HepG2 (cell line): ENCODE results near the gene ACTR1A. TPM values are rescaled to one million over a fixed set of nuclear protein-coding genes. Genes with fewer than 3 reads are reported as not detected.

Experiments used
- ATAC-seq: fragments of 200-7000 bp; cut with Tn5 transposase; 3 replicates; pipeline ENCODE4 v1.9.1; 2020; ENCODE audit warnings: mild to moderate bottlenecking, moderate library complexity
- BruUV-seq: library from RNA; stranded (reverse); fragments of 400-500 nt; replicated peaks from 2 replicates; lab custom pipeline; 2021; lab: Mats Ljungman, UMichigan
- CTCF ChIA-PET: fragments of 300-600 bp; formaldehyde crosslinking; extraction: SDS; loops from one replicate; lab custom pipeline; 2021; ENCODE audit warnings: low total read pairs, inconsistent platforms, low intra/inter-chr PET ratio; lab: Yijun Ruan, JAX
- POLR2A ChIA-PET: fragments of 350-600 bp; sonication (Branson Sonifier 250); formaldehyde crosslinking; loops from one replicate; lab custom pipeline; 2020; ENCODE audit warnings: antibody characterized with exemption, inconsistent platforms; lab: Yijun Ruan, JAX
- DNase-seq: peaks from one replicate; pipeline ENCODE4 v3.0.0-alpha.2; 2015; ENCODE audit warnings: low spot score
- FAIRE-seq: peaks from 3 replicates; lab custom pipeline; 2011; peaks lifted over from hg19 to GRCh38; lab: Jason Lieb, UNC
- H2AFZ ChIP-seq: one replicate; pipeline ENCODE4 v1.6.1; 2011; ENCODE audit warnings: low read length, inconsistent platforms
- H3K27ac ChIP-seq: fragments of 300-600 bp; 3 replicates; pipeline ENCODE4 v1.8.0; 2011; ENCODE audit warnings: mixed run types, mild to moderate bottlenecking, mixed read lengths, low read length, inconsistent platforms; ENCODE audit not compliant: insufficient read depth; ENCODE audit errors: extremely low read length
- H3K27me3 ChIP-seq, 2 experiments: fragments of 200-600 bp in 1 of 2; 2 replicates in 1 of 2; 3 replicates in 1 of 2; pipeline versions ENCODE4 v1.6.0 to v1.8.0; 2011; ENCODE audit warnings: low read length in 2 of 2, mild to moderate bottlenecking in 2 of 2, moderate library complexity in 2 of 2, inconsistent platforms in 1 of 2; ENCODE audit not compliant: insufficient read depth in 2 of 2, control insufficient read depth in 1 of 2
- H3K36me3 ChIP-seq, 2 experiments: fragments of 200-600 bp in 1 of 2; replicated peaks in 1 of 2; 2 replicates in 1 of 2; 3 replicates in 1 of 2; pipeline versions ENCODE4 v1.5.1 to v1.8.0; 2011; ENCODE audit warnings: low read length in 2 of 2, inconsistent platforms in 1 of 2; ENCODE audit not compliant: insufficient read depth in 2 of 2, control insufficient read depth in 1 of 2
- H3K4me1 ChIP-seq: 2 replicates; pipeline ENCODE4 v1.5.1; 2012; ENCODE audit warnings: low read length, inconsistent platforms; ENCODE audit not compliant: insufficient read depth
- H3K4me2 ChIP-seq: 2 replicates; pipeline ENCODE4 v1.6.0; 2011; ENCODE audit warnings: low read depth, low read length, inconsistent platforms
- H3K4me3 ChIP-seq, 3 experiments: fragments of 200-600 bp in 1 of 3; sonication (generic), shearing (Covaris generic) in 1 of 3; replicated peaks in 1 of 3; 2 replicates each; pipeline ENCODE4 v1.5.1; 2011 to 2016; ENCODE audit warnings: low read length in 3 of 3, inconsistent platforms in 2 of 3, low read depth in 2 of 3, mild to moderate bottlenecking in 2 of 3, control low read depth in 1 of 3, mixed read lengths in 1 of 3; ENCODE audit not compliant: insufficient read depth in 1 of 3
- H3K79me2 ChIP-seq: one replicate; pipeline ENCODE4 v1.6.1; 2011; ENCODE audit warnings: low read length, inconsistent platforms; ENCODE audit not compliant: insufficient read depth
- H3K9ac ChIP-seq: 2 replicates; pipeline ENCODE4 v1.6.0; 2011; ENCODE audit warnings: mild to moderate bottlenecking, low read depth, low read length, inconsistent platforms; ENCODE audit not compliant: insufficient read depth
- H3K9me3 ChIP-seq: 2 replicates; pipeline ENCODE4 v1.5.1; 2012; ENCODE audit warnings: mild to moderate bottlenecking, low read length
- H4K20me1 ChIP-seq: 2 replicates; pipeline ENCODE4 v1.6.0; 2011; ENCODE audit warnings: inconsistent platforms, mild to moderate bottlenecking, low read length, moderate library complexity; ENCODE audit not compliant: insufficient read depth
- HMGXB3 ChIP-seq: sonication (generic); formaldehyde crosslinking; IDR thresholded peaks from 2 replicates; pipeline ENCODE4 v1.4.0; 2020; ENCODE audit warnings: missing genetic modification reagents, borderline replicate concordance
- IKZF5 ChIP-seq: IDR thresholded peaks from 2 replicates; pipeline ENCODE4 v1.6.1; 2018; ENCODE audit warnings: missing genetic modification reagents, mild to moderate bottlenecking, missing compliant biosample characterization
- JUND ChIP-seq: sonication (generic); formaldehyde crosslinking; IDR thresholded peaks from 2 replicates; pipeline ENCODE4 v1.8.0; 2022; ENCODE audit warnings: mild to moderate bottlenecking, missing genetic modification reagents
- MLX ChIP-seq: IDR thresholded peaks from 2 replicates; pipeline ENCODE4 v1.6.1; 2016
- PAXIP1 ChIP-seq: sonication (generic); formaldehyde crosslinking; conservative IDR thresholded peaks from 2 replicates; pipeline ENCODE4 v1.4.0; 2020; ENCODE audit warnings: mild to moderate bottlenecking, missing genetic modification reagents, moderate library complexity
- POLR2AphosphoS2 ChIP-seq: IDR thresholded peaks from 2 replicates; pipeline ENCODE4 v1.6.1; 2011; ENCODE audit warnings: low read depth, low read length, improper control_type of control experiment
- ZFP90 ChIP-seq: sonication (generic); formaldehyde crosslinking; IDR thresholded peaks from 2 replicates; pipeline ENCODE4 v1.8.0; 2022; ENCODE audit warnings: missing genetic modification reagents, mild to moderate bottlenecking, inconsistent platforms, borderline replicate concordance
- ZNF121 ChIP-seq: sonication (generic); formaldehyde crosslinking; IDR thresholded peaks from 2 replicates; pipeline ENCODE4 v1.5.0; 2020; ENCODE audit warnings: mild to moderate bottlenecking, missing genetic modification reagents
- ZNF773 ChIP-seq: sonication (generic); formaldehyde crosslinking; IDR thresholded peaks from 2 replicates; pipeline ENCODE4 v1.4.0; 2020; ENCODE audit warnings: missing genetic modification reagents, borderline replicate concordance
- WGBS: methylation state at CpG from one replicate; pipeline ENCODE4 v1.1.6; 2017; ENCODE audit warnings: low lambda C conversion rate; 5-methylcytosine and 5-hydroxymethylcytosine counted together
- in situ Hi-C: cut with HindIII; loops from 2 replicates; pipeline ENCODE4 v1.10.0; 2017; ENCODE audit warnings: low pct_unique_long_range_greater_than_20kb; ENCODE audit not compliant: extremely low pct_ligation_motif_present
- intact Hi-C: fragments of 100-400 bp; cut with micrococcal nuclease; formaldehyde crosslinking; loops from one replicate; pipeline ENCODE4 v1.10.0; 2022; ENCODE audit not compliant: unreplicated experiment
- polyA plus RNA-seq, 8 experiments: library from polyadenylated mRNA; depleted of rRNA in 3 of 8; stranded (reverse) in 7 of 8; unstranded in 1 of 8; fragments of >200 nt; fragmentation: Illumina TruSeq in 4 of 8; extraction: Trizol in 4 of 8; gene quantifications; 2 replicates each; pipeline versions ENCODE4 v1.2.1 to v1.2.3, GENCODE V29; 2011 to 2016; ENCODE audit warnings: low read depth in 4 of 8, missing spikeins in 1 of 8, mixed read lengths in 1 of 8; ENCODE audit not compliant: insufficient read depth in 1 of 8
- total RNA-seq, 5 experiments: library from RNA; depleted of rRNA; stranded (reverse); fragments of >200 nt; fragmentation: Illumina TruSeq; extraction: Trizol; gene quantifications; 2 replicates each; pipeline ENCODE4 v1.2.3, GENCODE V29; 2016; ENCODE audit warnings: low read depth in 1 of 5

Gene ACTR1A
- total and polyA plus RNA-seq, 2 of the 13 experiments (the other 11 are each of a cell fraction or from before 2014, with no cell fraction given), result 59.6 to 62.8 TPM

- TF ChIP-seq ZNF773 (CRISPR knock-in tag) (no peak), JUND (CRISPR knock-in tag) (no peak), IKZF5 (no peak), PAXIP1 (CRISPR knock-in tag) (no peak)
- TF ChIP-seq, all 625 proteins: peak for 5
Measured at GRCh38 chr10:102435133-102435497, 67.4 kb downstream of the ACTR1A start (continued).

- Histone ChIP-seq H3K4me2 (peak overlapping the region; percentile 97), H4K20me1 (no peaks in the 10 kb centered on the region), H3K36me3 (no peaks in the 10 kb centered on the region), H3K4me1 (peaks cover 35% of the 10 kb centered on the region), H3K9me3 (no peaks in the 10 kb centered on the region), H3K79me2 (peaks cover 5% of the 10 kb centered on the region), H3K4me3 (peak overlapping the region; percentile 44 to 76 (median 75)), H3K9ac (peak overlapping the region; percentile 68), H3K27ac (peak overlapping the region; percentile 72), H3K27me3 (no peaks in the 10 kb centered on the region; a peak in 1 of 5 replicates), H2AFZ (no peak overlapping the region)
- CTCF ChIA-PET, result no interaction called here
- 0% methylated on average over 5 of the region's 9 CpGs for WGBS
- in situ Hi-C loops (no loop called here), intact Hi-C loops (no loop called here)
- ATAC-seq, result peak; percentile 69
- peak; percentile 71 for FAIRE-seq
- no TSS peak for BruUV-seq
- POLR2A ChIA-PET, result interaction anchor here (0.6 to 6.8 kb wide), 7 partner anchors 13 to 283 kb away, joined by 3 to 135 read pairs (median 3); partner anchors contain the start of genes C10orf95, FBXL15, NOLC1 and PSD
- DNase-seq, result peak; percentile 72
- no peak for TF ChIP-seq POLR2AphosphoS2
- no peak for TF ChIP-seq ZFP90 (CRISPR knock-in tag)
- TF ChIP-seq HMGXB3 (CRISPR knock-in tag), result no peak
- 0 out of 2 replicates have a peak, but pooled peaks have one; percentile 21 for TF ChIP-seq ZNF121 (CRISPR knock-in tag)
- no peak for TF ChIP-seq MLX (CRISPR knock-in tag)
Measured at GRCh38 chr10:102434394-102435132, 67.9 kb downstream of the ACTR1A start.
